Midbrain (tissue), 1 donor: ENCODE results near the gene HIF1A.
A peak's percentile ranks its signal among the peaks of the same experiment; 100 is the strongest.
"Not testable (repeated sequence)": the region's sequence is repeated elsewhere in the genome, so short reads cannot be mapped to it uniquely, and the experiment has no call there.

Source experiments
- DNase-seq: peaks from one replicate; lab custom pipeline; 2025; lab: John Stamatoyannopoulos, UW

HIF1A gene

GRCh38 chr14:61673305-61673704, 22.0 kb upstream of the HIF1A start:
- DNase-seq, result no peak

DNA sequence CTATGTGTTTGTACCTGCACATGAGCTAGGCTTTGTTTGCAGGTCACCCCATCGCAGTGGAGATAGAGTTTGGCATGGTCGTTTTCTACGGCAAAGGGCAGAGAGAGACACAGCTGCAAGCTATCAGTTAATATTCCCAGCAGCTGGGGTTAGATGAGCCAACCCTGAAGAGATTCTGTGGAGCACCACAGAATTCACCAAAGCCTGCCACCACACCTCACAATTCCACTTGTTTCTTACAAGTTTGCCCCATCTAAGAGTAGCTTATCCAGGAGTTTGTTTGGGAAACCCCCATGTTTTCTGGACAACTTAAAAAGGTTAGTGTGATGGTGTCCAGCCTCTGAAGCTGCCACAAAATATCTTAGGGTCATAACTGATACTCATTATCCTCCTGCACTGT, 20.0 kb upstream of the HIF1A start:
- no peak for DNase-seq

DNA sequence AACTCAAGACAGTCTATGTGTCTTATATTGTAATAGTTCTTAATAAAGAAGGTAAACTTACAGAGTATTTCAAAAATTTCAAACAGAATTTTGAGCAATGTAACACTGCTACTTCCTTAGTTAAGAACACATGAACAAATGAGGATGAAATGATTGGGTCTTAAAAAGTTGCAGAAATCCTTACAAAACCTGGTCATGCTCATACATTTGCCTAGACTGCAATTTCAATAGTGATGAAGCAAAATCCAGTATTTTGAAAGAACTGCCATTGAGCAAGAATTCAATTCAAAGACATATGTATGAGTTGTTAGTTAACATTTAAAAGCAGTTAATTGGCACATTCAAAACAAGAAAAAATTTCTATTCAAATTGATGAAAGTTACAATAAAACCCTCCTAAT, 17.8 kb upstream of the HIF1A start:
- DNase-seq, result no peak

DNA sequence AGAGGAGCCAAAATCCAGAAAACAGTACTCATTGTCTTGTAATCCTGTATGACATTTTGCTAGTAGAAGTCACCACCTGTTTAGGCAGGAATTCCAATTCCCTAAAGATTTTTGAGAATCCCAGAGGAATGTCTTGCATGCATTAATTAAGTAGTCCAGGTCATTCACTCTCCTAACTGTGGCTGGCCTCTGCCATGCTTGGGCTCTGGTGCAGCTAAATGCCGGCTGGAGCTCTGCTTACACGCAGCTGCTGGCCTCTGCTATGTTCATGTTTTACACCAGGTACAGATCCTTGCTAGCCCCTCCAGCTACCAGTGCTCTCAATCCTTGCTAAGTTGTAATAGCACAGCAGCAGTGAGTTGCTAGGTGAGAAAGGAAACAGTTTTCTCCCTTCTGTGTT, 16.3 kb upstream of the HIF1A start:
- no peak for DNase-seq

DNA sequence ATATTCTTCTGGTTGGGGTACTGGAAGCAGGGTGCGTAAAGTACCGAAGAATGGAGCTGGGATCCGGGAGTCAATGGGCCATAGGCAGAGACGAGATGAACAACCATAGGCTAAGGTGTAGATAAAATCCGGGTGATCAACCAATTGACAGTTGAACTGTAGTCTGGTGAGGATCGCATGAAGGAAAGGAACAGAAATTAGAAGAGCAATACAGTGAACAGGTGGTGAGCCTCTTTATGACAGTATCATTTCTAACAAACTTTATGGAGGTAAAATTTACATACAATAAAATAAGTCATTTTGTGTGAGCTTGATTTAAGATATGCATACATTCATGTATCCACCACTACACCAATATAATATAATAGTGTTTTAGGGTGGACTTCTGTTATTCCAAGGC, 13.9 kb upstream of the HIF1A start:
- DNase-seq, result no peak

GRCh38 chr14:61683108-61683507, 12.2 kb upstream of the HIF1A start:
- no peak for DNase-seq

- DNase-seq, result no peak
Measured at GRCh38 chr14:61690039-61690438, 5.3 kb upstream of the HIF1A start.

- DNase-seq, result no peak
Measured at GRCh38 chr14:61690982-61691381, 4.3 kb upstream of the HIF1A start.

GRCh38 chr14:61691495-61691894, 3.8 kb upstream of the HIF1A start:
- no peak for DNase-seq

- no peak for DNase-seq
Measured at GRCh38 chr14:61694039-61694438, 1.3 kb upstream of the HIF1A start.

GRCh38 chr14:61695695-61696527, 598 bp downstream of the HIF1A start:
- DNase-seq, result peak; percentile 67

GRCh38 chr14:61696753-61697318, 1.5 kb downstream of the HIF1A start:
- DNase-seq, result no peak

DNA sequence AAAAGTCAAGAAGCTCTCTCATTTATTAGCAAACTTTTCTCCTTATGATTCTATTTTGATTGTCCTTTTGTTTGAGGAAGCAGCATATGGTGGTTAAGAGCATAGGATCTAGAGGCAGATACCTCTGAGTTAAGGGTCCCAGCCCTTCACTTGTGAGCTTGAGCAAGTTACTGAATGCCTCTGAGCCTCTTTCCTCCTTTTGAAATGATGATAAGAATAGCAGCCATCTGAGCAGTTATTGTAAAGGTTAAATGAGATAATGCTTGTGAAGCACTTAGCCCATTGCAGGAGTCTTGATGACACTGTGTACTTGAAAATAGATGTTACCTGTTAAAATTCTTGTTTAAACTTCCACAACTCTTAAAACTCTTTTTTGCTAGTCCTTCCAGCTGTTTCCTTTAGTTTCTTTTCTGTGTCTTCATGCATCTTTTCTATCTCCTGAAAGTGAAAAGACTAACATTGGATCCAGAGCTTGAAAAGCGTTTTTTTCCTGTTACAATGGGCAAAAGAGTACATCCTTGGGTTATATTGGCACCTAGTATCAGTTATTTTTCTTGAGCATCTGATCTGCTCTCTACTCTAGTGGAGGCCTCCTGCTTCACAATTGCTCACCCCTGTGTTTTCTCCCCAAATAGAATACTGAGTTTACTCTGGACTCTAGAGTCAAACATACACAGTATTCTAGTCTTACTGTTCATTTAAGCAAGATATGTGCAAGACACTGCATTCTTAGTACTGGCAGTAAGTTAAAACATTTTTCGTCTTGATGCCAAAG, 3.1 kb downstream of the HIF1A start:
- DNase-seq, result no peak

GRCh38 chr14:61699027-61699426, 3.7 kb downstream of the HIF1A start:
- DNase-seq, result no peak

- DNase-seq, result no peak
Measured at GRCh38 chr14:61700104-61700886, 5.0 kb downstream of the HIF1A start.

GRCh38 chr14:61701946-61702345, 6.6 kb downstream of the HIF1A start:
- no peak for DNase-seq

GRCh38 chr14:61703342-61704129, 8.2 kb downstream of the HIF1A start:
- DNase-seq, result no peak

GRCh38 chr14:61704554-61704953, 9.2 kb downstream of the HIF1A start:
- DNase-seq, result no peak

DNA sequence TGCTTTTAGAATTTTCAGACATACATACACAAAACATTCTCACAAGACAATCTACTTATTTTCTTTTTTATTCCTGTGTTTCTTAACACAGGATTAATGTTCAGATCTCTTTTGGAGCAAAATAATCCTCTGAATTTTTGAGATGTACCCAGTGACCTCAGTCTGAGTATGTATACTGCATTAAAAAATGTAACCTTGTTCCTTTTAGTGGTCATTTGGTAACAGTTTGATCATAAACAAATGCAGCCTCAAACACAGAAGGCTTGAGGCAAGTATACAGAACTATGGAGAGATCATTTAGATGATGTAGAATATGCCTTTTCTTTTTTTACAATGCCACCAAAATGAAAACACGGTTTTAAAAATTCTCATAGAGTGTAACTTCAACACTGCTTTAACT, 9.7 kb downstream of the HIF1A start:
- DNase-seq, result no peak

- DNase-seq, result no peak
Measured at GRCh38 chr14:61706096-61706690, 10.9 kb downstream of the HIF1A start.

- DNase-seq, result not testable (repeated sequence)
Measured at GRCh38 chr14:61707774-61708173, 12.5 kb downstream of the HIF1A start.
